Measurements from ENCODE around the gene SLC45A2. TPM values are rescaled to one million over a fixed set of nuclear protein-coding genes. Genes with fewer than 3 reads are reported as not detected.

The SLC45A2 gene
- total and polyA plus RNA-seq, 9 of the 15 experiments (the other 6 are each of a cell fraction or from before 2014, with no cell fraction given): 0.03 to 0.29 (median 0.14) TPM; not detected in 4

- no peak for TF ChIP-seq CHD7 (IDR thresholded peaks at IDR 0.05; ENCODE audit: low read depth, low read length)
- no peak for TF ChIP-seq ZNF165 (CRISPR knock-in tag; IDR thresholded peaks at IDR 0.05; ENCODE audit: borderline replicate concordance)
- TF ChIP-seq TRIM24 (IDR thresholded peaks at IDR 0.05): no peak
- no peak for TF ChIP-seq ZNF583 (CRISPR knock-in tag; IDR thresholded peaks at IDR 0.05)
- no peak for TF ChIP-seq NR1H2 (CRISPR knock-in tag; IDR thresholded peaks at IDR 0.05)
- TF ChIP-seq ZNF280B (CRISPR knock-in tag; IDR thresholded peaks at IDR 0.05): no peak
- TF ChIP-seq PATZ1 (CRISPR knock-in tag; IDR thresholded peaks at IDR 0.05; ENCODE audit: borderline replicate concordance): no peak
- no peak for TF ChIP-seq NFXL1 (CRISPR knock-in tag; IDR thresholded peaks at IDR 0.05)
- TF ChIP-seq ZBTB34 (CRISPR knock-in tag; IDR thresholded peaks at IDR 0.05): no peak
- TF ChIP-seq PTRF (tag; IDR thresholded peaks at IDR 0.05): no peak
Measured at GRCh38 chr5:33937707-33938506, 46.6 kb downstream of the SLC45A2 start (continued).

Data from K562 (cell line).